GM12875 (cell line): ENCODE data around the gene IGDCC3.

ENCODE experiments used
- H3K4me3 ChIP-seq: one replicate; pipeline ENCODE4 v1.5.1; 2011; ENCODE audit warnings: low read depth, low read length, control low read depth
- TF ChIP-seq, protein P1 (sequence below): IDR thresholded peaks from 2 replicates; pipeline ENCODE4 v1.5.1; 2011; ENCODE audit warnings: low read depth, mild to moderate bottlenecking, control low read depth, inconsistent platforms, low read length, moderate library complexity, borderline replicate concordance; ENCODE audit not compliant: insufficient read depth

Gene IGDCC3

DNA sequence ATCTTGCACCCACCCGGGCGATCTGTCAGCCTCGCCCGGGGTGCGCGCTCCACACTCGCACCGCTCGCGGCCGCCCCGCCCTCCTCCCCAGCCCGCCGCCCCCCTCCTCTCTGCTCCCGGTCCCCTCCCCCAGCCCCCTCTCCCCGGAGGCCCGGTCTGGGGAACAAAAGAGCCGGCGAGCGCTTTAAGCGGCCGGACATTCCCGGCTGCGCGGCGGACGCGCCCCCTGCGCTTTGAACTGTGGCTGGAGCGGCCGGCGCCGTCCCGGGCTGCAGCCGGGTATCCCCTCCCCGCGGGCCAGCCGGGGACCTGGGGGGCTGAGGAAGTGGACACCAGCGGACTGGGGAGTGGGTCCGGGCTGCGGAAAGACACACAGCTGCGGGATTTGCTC lies at the start of gene IGDCC3:
Gene IGDCC3, minus strand, starts transcription at position 27 of the 391 bp plus-strand sequence. CDS start 214 bp downstream, outside the sequence.
- no peak within 1 kb of the TSS for H3K4me3 ChIP-seq
- TF ChIP-seq, protein P1, sequence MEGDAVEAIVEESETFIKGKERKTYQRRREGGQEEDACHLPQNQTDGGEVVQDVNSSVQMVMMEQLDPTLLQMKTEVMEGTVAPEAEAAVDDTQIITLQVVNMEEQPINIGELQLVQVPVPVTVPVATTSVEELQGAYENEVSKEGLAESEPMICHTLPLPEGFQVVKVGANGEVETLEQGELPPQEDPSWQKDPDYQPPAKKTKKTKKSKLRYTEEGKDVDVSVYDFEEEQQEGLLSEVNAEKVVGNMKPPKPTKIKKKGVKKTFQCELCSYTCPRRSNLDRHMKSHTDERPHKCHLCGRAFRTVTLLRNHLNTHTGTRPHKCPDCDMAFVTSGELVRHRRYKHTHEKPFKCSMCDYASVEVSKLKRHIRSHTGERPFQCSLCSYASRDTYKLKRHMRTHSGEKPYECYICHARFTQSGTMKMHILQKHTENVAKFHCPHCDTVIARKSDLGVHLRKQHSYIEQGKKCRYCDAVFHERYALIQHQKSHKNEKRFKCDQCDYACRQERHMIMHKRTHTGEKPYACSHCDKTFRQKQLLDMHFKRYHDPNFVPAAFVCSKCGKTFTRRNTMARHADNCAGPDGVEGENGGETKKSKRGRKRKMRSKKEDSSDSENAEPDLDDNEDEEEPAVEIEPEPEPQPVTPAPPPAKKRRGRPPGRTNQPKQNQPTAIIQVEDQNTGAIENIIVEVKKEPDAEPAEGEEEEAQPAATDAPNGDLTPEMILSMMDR: no peak

DNA sequence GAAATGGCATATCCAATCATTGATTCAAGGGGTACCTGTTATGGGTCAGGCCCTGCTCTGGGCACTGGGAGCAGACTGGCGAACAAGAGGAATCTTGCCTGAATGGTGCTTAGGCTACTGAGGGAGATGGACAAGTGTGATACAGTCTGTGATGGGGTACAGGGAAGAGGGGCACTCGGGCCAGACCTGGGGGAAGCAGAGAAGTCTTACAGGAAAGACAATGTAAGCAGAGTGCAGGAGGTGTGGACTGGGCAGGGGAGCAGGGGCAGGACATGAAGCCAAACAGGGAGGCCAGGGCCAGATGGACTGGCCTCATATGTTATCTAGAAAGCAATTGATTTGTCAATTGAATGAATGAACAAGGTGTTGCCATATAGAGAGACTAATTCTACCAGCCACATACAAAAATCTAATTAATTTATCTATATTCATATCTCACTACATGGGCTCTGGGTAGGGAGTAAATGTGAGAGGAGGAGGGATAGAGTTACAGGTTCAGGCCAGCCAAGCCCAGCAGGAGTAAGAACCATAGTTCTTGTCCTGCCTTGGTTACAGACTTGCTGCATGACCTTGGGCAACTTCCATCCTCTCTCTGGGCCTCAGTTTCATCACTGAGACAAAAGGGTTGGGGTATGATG lies 48.5 kb upstream of the IGDCC3 start:
- H3K4me3 ChIP-seq: no peak overlapping the region
- TF ChIP-seq, protein P1: no peak

DNA sequence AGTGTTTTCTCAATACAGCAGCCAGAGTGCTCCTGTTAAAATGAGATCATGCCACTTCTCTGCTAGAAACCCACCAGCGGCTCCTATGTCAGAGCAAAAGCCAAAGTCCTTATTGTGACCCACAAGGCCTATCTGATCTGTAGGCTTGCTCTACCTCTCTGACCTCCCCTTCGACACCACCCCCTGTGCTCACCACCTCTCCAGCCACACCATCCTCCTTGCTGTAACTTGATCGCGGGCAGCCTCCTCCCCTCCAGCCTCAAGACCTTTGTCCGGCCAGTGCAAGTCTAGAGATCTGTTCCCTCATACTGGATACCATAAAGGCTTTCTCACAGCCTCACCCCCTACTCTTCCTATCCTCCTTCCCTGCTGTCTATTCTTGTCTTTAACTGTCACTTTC lies 46.9 kb upstream of the IGDCC3 start:
- H3K4me3 ChIP-seq: no peak overlapping the region
- TF ChIP-seq, protein P1: no peak

DNA sequence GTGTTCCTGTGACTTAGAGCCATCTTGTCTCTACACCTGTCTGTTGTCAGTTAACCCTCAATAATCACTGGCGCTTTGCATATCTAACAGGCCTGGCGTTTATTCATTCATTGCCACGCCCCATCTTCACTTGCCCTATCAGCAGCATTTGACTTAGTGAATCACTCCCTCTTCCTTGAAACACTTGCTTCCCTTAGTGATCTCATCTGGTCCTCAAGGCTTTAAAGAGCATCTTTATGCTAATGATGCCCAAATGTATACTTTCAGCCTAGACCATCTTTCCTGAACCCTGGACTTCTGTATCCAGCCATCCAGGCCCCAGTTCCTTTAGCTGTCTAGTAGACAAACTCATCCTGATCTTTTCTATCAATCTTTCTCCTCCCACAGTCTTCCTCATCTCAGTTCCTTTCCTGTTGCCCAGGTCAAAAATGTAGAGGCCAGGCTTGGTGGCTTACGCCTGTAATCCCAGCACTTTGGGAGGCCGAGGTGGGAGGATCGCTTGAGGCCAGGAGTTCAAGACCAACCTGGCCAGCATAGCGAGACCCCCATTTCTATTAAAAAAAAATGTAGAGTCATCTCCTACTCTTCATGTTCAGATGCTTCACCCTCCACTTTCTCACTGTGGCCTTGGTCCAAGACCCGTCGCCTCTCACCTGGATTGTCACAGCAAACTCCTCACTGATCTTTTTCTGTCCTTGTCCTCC lies 46.3 kb upstream of the IGDCC3 start:
- TF ChIP-seq, protein P1: no peak
- no peak overlapping the region for H3K4me3 ChIP-seq

DNA sequence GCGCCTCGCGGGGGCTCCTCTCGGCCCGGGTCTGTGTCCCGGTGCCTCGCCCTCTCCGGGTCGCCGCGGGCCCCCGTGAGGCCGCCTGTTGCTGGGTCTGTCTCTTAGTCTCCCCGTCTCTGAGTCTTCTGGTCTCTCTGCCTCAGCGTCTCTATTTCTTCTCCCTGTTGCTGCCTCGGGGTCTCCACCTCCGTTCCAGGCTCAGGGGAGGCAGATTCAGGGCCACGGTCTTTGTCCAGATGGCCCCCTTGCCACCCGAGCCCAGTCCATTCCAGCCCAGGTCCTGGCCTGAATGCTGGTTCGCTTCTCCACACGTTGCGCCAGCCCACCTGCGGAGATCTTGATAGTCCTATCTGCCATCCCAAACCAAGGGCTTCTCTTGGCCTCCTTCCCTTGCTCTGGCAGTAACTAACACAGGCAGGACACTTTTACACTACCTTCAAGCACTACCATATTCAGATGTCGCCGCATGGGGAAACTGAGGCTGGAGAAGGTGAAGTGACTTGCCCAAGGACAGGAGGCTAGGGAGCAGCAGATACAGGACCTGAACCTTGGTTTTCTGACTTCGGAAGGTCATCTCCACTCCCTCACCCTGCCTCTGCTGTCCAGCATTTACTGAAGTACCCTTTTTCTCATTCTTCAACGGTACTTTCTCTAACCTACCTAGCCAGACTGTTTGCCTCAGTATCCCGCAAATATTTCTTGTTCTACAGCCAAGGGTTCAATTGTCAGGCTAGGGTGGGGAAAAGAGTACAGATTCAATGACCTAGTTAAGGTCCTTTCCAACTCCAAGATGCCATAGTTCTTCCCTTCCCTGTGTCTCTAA lies 45.6 kb upstream of the IGDCC3 start:
- no peak overlapping the region for H3K4me3 ChIP-seq
- TF ChIP-seq, protein P1: no peak

DNA sequence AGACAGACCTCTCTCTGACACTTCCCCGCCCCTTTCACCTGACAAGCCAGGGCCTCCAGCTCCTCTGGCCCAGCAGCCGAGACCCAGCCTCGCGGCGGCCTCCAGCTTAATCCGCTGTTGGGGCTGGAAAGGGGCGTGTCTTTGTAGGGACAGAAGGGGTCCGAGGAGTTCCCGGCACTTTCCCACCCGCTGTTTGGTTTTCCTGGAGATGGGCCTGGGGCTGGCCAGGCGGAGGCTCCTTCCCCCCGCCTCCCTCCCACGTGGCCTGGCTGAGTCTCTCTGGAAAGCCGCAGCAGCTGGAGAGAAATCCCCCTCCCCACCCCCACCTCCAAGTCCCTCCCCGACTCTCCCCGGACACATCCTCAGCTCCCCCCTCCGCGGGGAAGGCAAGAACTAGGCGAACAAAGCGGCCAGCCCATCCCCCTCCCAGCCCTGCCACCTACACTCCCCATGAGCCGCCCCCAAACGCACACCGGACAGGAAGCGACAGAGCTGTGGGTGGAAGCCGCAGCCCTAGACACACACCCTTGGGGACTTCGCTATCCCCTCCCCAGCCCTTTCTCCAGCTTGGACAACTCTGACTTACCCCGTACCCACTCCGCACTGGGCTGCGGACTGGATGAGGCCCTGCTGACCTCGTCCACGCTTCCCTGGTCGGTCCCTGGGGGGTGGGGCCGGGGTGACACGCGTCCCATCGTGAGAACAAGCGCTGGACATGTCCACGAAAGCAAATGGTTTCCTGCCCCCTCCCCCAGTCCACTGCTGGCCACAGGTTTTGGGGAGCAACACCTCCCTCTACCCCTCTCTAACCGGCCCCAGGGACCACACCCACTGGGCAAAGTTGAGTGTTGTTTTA lies 43.8 kb upstream of the IGDCC3 start:
- TF ChIP-seq, protein P1: no peak
- peak overlapping the region; percentile 40 for H3K4me3 ChIP-seq
